ENCODE measurements around the gene SMPD4.
A peak's percentile ranks its signal among the peaks of the same experiment; 100 is the strongest.
"Not testable (repeated sequence)": the region's sequence is repeated elsewhere in the genome, so short reads cannot be mapped to it uniquely, and the experiment has no call there.

SMPD4 gene

GRCh38 chr2:130190237-130190636, 8.8 kb upstream of the SMPD4 start:
- H3K4me3 ChIP-seq (ENCODE audit: low read depth, low read length) = no peak overlapping the region
- no peak for TF ChIP-seq CTCF (IDR thresholded peaks at IDR 0.05; ENCODE audit: borderline replicate concordance, insufficient read depth, low read depth, low read length)

GRCh38 chr2:130188958-130189357, 7.6 kb upstream of the SMPD4 start:
- not testable (repeated sequence) for H3K4me3 ChIP-seq (ENCODE audit: low read depth, low read length)

GRCh38 chr2:130187859-130188792, 6.7 kb upstream of the SMPD4 start:
- not testable (repeated sequence) for H3K4me3 ChIP-seq (ENCODE audit: low read depth, low read length)

GRCh38 chr2:130187268-130187667, 5.9 kb upstream of the SMPD4 start:
- TF ChIP-seq CTCF (IDR thresholded peaks at IDR 0.05; ENCODE audit: borderline replicate concordance, insufficient read depth, low read depth, low read length) = no peak
- no peak overlapping the region for H3K4me3 ChIP-seq (ENCODE audit: low read depth, low read length)

GRCh38 chr2:130186391-130186790, 5.0 kb upstream of the SMPD4 start:
- TF ChIP-seq CTCF (IDR thresholded peaks at IDR 0.05; ENCODE audit: borderline replicate concordance, insufficient read depth, low read depth, low read length) = no peak
- H3K4me3 ChIP-seq (ENCODE audit: low read depth, low read length) = no peak overlapping the region

GRCh38 chr2:130185896-130186295, 4.5 kb upstream of the SMPD4 start:
- TF ChIP-seq CTCF (IDR thresholded peaks at IDR 0.05; ENCODE audit: borderline replicate concordance, insufficient read depth, low read depth, low read length) = no peak
- H3K4me3 ChIP-seq (ENCODE audit: low read depth, low read length) = no peak overlapping the region

GRCh38 chr2:130185436-130185835, 4.0 kb upstream of the SMPD4 start:
- TF ChIP-seq CTCF (IDR thresholded peaks at IDR 0.05; ENCODE audit: borderline replicate concordance, insufficient read depth, low read depth, low read length) = no peak
- H3K4me3 ChIP-seq (ENCODE audit: low read depth, low read length) = no peak overlapping the region

GRCh38 chr2:130183512-130184373, 2.3 kb upstream of the SMPD4 start:
- no peak for TF ChIP-seq CTCF (IDR thresholded peaks at IDR 0.05; ENCODE audit: borderline replicate concordance, insufficient read depth, low read depth, low read length)
- peak overlapping the region; percentile 67 for H3K4me3 ChIP-seq (ENCODE audit: low read depth, low read length)

- peak overlapping the region; percentile 67 for H3K4me3 ChIP-seq (ENCODE audit: low read depth, low read length)
Measured at GRCh38 chr2:130182826-130183511, 1.6 kb upstream of the SMPD4 start.
